OCI-LY3 (cell line): ENCODE results near the gene P3H2.

Experiments used
- EZH2phosphoT487 ChIP-seq: fragments of 200-600 bp; shearing (Covaris generic); IDR thresholded peaks from 2 replicates; pipeline ENCODE4 v1.6.1; 2018; ENCODE audit warnings: antibody characterized with exemption, mixed run types, low read depth
- TF ChIP-seq, protein P1 (sequence below): fragments of 200-600, 300-600 bp; sonication (generic); IDR thresholded peaks from 2 replicates; pipeline ENCODE4 v1.5.1; 2014; ENCODE audit warnings: antibody characterized with exemption, low read length, low read depth

DNA sequence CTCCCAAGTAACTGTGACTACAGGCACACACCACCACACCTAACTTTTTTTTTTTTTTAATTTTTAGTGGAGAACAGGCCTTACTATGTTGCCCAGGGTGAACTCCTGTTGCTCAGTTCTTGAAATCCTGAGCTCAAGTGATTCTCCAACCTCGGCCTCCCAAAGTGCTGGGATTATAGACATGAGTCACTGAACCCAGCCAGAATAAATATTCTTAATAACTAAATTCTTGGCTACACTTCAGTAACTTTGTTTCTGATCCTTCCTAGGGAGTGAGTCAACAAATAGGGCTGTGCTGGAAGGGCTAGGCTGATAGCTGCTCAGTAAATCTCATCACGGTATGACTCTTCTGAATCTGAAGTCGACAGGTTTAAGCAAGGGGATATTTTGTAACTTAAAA is 56.6 kb downstream of the P3H2 start:
- TF ChIP-seq, protein P1, sequence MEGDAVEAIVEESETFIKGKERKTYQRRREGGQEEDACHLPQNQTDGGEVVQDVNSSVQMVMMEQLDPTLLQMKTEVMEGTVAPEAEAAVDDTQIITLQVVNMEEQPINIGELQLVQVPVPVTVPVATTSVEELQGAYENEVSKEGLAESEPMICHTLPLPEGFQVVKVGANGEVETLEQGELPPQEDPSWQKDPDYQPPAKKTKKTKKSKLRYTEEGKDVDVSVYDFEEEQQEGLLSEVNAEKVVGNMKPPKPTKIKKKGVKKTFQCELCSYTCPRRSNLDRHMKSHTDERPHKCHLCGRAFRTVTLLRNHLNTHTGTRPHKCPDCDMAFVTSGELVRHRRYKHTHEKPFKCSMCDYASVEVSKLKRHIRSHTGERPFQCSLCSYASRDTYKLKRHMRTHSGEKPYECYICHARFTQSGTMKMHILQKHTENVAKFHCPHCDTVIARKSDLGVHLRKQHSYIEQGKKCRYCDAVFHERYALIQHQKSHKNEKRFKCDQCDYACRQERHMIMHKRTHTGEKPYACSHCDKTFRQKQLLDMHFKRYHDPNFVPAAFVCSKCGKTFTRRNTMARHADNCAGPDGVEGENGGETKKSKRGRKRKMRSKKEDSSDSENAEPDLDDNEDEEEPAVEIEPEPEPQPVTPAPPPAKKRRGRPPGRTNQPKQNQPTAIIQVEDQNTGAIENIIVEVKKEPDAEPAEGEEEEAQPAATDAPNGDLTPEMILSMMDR, result no peak
- TF ChIP-seq EZH2phosphoT487, result no peak
